ENCODE data around the gene LMO3. TPM values are rescaled to one million over a fixed set of nuclear protein-coding genes. Genes with fewer than 3 reads are reported as not detected.

Gene LMO3
- total RNA-seq, 1 donor from 2014 or later = 0.78 TPM

- no peaks in the 10 kb centered on the region for H3K27me3 Mint-ChIP-seq (ENCODE audit: unreplicated experiment)
- H3K27ac Mint-ChIP-seq (ENCODE audit: unreplicated experiment) = no peak overlapping the region
Measured at GRCh38 chr12:16520328-16520727, 85.6 kb downstream of the LMO3 start.

DNA sequence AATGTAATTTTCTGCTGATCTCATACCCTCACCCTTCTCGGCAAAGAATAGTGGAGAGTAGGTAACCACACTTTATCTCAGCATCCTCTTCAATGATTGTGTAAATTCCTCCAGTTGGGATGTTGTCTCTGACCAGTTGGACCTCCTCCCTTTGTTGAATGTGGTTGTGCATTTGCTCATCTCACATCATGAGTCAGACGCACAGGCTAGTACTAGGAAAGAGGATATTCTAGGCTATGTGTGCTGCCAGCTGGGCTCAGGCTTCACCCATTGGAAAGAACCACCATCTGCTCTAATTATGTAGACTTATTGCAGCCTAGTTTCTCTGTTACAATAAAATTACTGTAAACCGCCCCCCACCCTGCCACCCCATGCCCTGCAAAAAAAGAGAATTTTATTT, 90.3 kb downstream of the LMO3 start:
- Mint-ChIP-seq H3K36me3 (ENCODE audit: unreplicated experiment) (no peaks in the 10 kb centered on the region), H3K27me3 (ENCODE audit: unreplicated experiment) (no peaks in the 10 kb centered on the region), H3K4me1 (ENCODE audit: low read depth, unreplicated experiment) (peaks cover 2% of the 10 kb centered on the region), H3K4me3 (ENCODE audit: unreplicated experiment) (no peak overlapping the region), H3K27ac (ENCODE audit: unreplicated experiment) (no peak overlapping the region), H3K9me3 (ENCODE audit: unreplicated experiment) (no peaks in the 10 kb centered on the region)
- no peak for DNase-seq
- TF ChIP-seq, protein P1, sequence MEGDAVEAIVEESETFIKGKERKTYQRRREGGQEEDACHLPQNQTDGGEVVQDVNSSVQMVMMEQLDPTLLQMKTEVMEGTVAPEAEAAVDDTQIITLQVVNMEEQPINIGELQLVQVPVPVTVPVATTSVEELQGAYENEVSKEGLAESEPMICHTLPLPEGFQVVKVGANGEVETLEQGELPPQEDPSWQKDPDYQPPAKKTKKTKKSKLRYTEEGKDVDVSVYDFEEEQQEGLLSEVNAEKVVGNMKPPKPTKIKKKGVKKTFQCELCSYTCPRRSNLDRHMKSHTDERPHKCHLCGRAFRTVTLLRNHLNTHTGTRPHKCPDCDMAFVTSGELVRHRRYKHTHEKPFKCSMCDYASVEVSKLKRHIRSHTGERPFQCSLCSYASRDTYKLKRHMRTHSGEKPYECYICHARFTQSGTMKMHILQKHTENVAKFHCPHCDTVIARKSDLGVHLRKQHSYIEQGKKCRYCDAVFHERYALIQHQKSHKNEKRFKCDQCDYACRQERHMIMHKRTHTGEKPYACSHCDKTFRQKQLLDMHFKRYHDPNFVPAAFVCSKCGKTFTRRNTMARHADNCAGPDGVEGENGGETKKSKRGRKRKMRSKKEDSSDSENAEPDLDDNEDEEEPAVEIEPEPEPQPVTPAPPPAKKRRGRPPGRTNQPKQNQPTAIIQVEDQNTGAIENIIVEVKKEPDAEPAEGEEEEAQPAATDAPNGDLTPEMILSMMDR (IDR thresholded peaks at IDR 0.05; ENCODE audit: partially characterized antibody, unreplicated experiment) = no peak

More at GRCh38 chr12:16520328-16520727, 85.6 kb downstream of the LMO3 start:
- no peak for DNase-seq
- H3K36me3 Mint-ChIP-seq (ENCODE audit: unreplicated experiment) = no peaks in the 10 kb centered on the region
- no peak overlapping the region for H3K4me3 Mint-ChIP-seq (ENCODE audit: unreplicated experiment)
- TF ChIP-seq, protein P1 (IDR thresholded peaks at IDR 0.05; ENCODE audit: partially characterized antibody, unreplicated experiment) = no peak
- no peaks in the 10 kb centered on the region for H3K9me3 Mint-ChIP-seq (ENCODE audit: unreplicated experiment)
- H3K4me1 Mint-ChIP-seq (ENCODE audit: low read depth, unreplicated experiment) = peaks cover 2% of the 10 kb centered on the region

DNA sequence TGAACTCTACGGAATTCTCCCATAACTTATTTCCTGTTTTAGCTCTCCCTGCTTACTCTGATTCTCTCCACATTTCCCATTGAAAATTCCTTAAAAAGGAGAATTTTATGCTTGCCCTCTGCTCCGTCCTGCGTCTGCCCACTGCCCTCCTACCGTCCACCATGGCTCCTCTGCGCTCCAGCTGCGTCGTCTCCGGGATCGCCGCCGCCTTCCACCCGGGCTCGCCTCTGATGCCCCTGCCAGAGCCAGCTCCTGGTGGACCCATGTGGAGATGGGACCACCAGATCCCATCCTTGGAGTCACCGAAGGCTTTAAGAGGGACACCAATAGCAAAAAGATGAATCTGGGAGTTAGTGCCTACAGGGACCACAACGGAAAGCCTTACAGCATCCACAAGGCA, 92.7 kb downstream of the LMO3 start:
- H3K9me3 Mint-ChIP-seq (ENCODE audit: unreplicated experiment) = no peaks in the 10 kb centered on the region
- no peaks in the 10 kb centered on the region for H3K4me1 Mint-ChIP-seq (ENCODE audit: low read depth, unreplicated experiment)
- DNase-seq = no peak
- H3K4me3 Mint-ChIP-seq (ENCODE audit: unreplicated experiment) = no peak overlapping the region
- TF ChIP-seq, protein P1 (IDR thresholded peaks at IDR 0.05; ENCODE audit: partially characterized antibody, unreplicated experiment) = no peak
- H3K27ac Mint-ChIP-seq (ENCODE audit: unreplicated experiment) = no peak overlapping the region
- H3K27me3 Mint-ChIP-seq (ENCODE audit: unreplicated experiment) = no peaks in the 10 kb centered on the region
- no peaks in the 10 kb centered on the region for H3K36me3 Mint-ChIP-seq (ENCODE audit: unreplicated experiment)

- Mint-ChIP-seq H3K27me3 (ENCODE audit: unreplicated experiment) (no peaks in the 10 kb centered on the region), H3K4me3 (ENCODE audit: unreplicated experiment) (no peak overlapping the region), H3K9me3 (ENCODE audit: unreplicated experiment) (no peaks in the 10 kb centered on the region), H3K27ac (ENCODE audit: unreplicated experiment) (no peak overlapping the region), H3K36me3 (ENCODE audit: unreplicated experiment) (no peaks in the 10 kb centered on the region), H3K4me1 (ENCODE audit: low read depth, unreplicated experiment) (no peaks in the 10 kb centered on the region)
- no peak for DNase-seq
- TF ChIP-seq, protein P1 (IDR thresholded peaks at IDR 0.05; ENCODE audit: partially characterized antibody, unreplicated experiment) = no peak
Measured at GRCh38 chr12:16509411-16509810, 96.6 kb downstream of the LMO3 start.

- H3K36me3 Mint-ChIP-seq (ENCODE audit: unreplicated experiment) = no peaks in the 10 kb centered on the region
- H3K9me3 Mint-ChIP-seq (ENCODE audit: unreplicated experiment) = no peaks in the 10 kb centered on the region
- H3K27me3 Mint-ChIP-seq (ENCODE audit: unreplicated experiment) = no peaks in the 10 kb centered on the region
- H3K4me1 Mint-ChIP-seq (ENCODE audit: low read depth, unreplicated experiment) = no peaks in the 10 kb centered on the region
- TF ChIP-seq, protein P1 (IDR thresholded peaks at IDR 0.05; ENCODE audit: partially characterized antibody, unreplicated experiment) = no peak
- no peak overlapping the region for H3K27ac Mint-ChIP-seq (ENCODE audit: unreplicated experiment)
- no peak for DNase-seq
- H3K4me3 Mint-ChIP-seq (ENCODE audit: unreplicated experiment) = no peak overlapping the region
Measured at GRCh38 chr12:16506394-16506793, 99.6 kb downstream of the LMO3 start.
